Gastrocnemius medialis (tissue), 4 donors: Measurements from ENCODE around the gene MYCN. TPM values are rescaled to one million over a fixed set of nuclear protein-coding genes. Genes with fewer than 3 reads are reported as not detected.

Source experiments
- ATAC-seq, 2 donors: fragments of 150-250 bp; one replicate each; pipeline ENCODE4 v1.9.1; 2016
- DNase-seq, 2 donors: peaks; one replicate each; pipeline ENCODE4 v3.0.0-alpha.2; 2019
- H3K27ac ChIP-seq, 4 donors: fragments of 200-600 bp; sonication (generic); 1 replicate in 1 of 4; 2 replicates in 3 of 4; pipeline ENCODE4 v1.5.1; 2016 to 2018; ENCODE audit warnings: mild to moderate bottlenecking in 2 of 4, moderate library complexity in 1 of 4
- H3K27me3 ChIP-seq, 3 donors: fragments of 200-600 bp; sonication (generic) in 2 of 3; 1 replicate in 1 of 3; 2 replicates in 2 of 3; pipeline versions ENCODE4 v1.5.1 to v1.6.0; 2016 to 2019; ENCODE audit warnings: mild to moderate bottlenecking in 1 of 3, moderate library complexity in 1 of 3
- H3K36me3 ChIP-seq, 2 donors: fragments of 200-600 bp; sonication (generic) in 1 of 2; one replicate each; pipeline ENCODE4 v1.5.1; 2017 to 2018
- H3K4me1 ChIP-seq, 2 donors: fragments of 200-600 bp; sonication (generic) in 1 of 2; one replicate each; pipeline ENCODE4 v1.5.1; 2016 to 2017; ENCODE audit warnings: mild to moderate bottlenecking in 2 of 2
- H3K4me3 ChIP-seq, 4 donors: fragments of 200-600 bp; sonication (generic) in 3 of 4; 1 replicate in 1 of 4; 2 replicates in 3 of 4; pipeline ENCODE4 v1.5.1; 2016 to 2019; ENCODE audit warnings: mild to moderate bottlenecking in 2 of 4
- H3K9me3 ChIP-seq, 3 donors: fragments of 200-600 bp; sonication (generic) in 2 of 3; 1 replicate in 1 of 3; 2 replicates in 2 of 3; pipeline ENCODE4 v1.5.1; 2016 to 2019
- CTCF ChIP-seq, 5 experiments: fragments of 450-650 bp in 3 of 5; fragments of 200-600 bp in 2 of 5; sonication (generic) in 2 of 5; IDR thresholded peaks in 4 of 5; conservative IDR thresholded peaks in 1 of 5; 1 replicate in 4 of 5; 2 replicates in 1 of 5; pipeline ENCODE4 v1.5.1; 2016 to 2019; ENCODE audit warnings: antibody characterized with exemption in 5 of 5, mild to moderate bottlenecking in 3 of 5, moderate library complexity in 3 of 5
- POLR2A ChIP-seq, 2 donors: fragments of 450-650 bp; IDR thresholded peaks; one replicate each; pipeline ENCODE4 v1.6.1; 2017; ENCODE audit warnings: antibody characterized with exemption in 2 of 2, mild to moderate bottlenecking in 2 of 2, moderate library complexity in 2 of 2
- in situ Hi-C, 4 donors: fragments of 200-750 bp; cut with MboI; loops; one replicate each; pipeline versions ENCODE4 v1.15.0 to v1.8.0; 2017; ENCODE audit warnings: low sequenced_read_pairs in 4 of 4
- intact Hi-C: fragments of 100-400 bp; cut with DNase I; formaldehyde crosslinking; loops from one replicate; pipeline ENCODE4 v1.15.1; 2023; ENCODE audit warnings: low total_unique reads
- total RNA-seq, 4 donors: library from RNA; depleted of rRNA; stranded (reverse); fragments of >200 nt; gene quantifications; one replicate each; pipeline versions ENCODE4 v1.1.0 to v1.2.3, GENCODE V29; 2016

The MYCN gene
- total RNA-seq, 4 donors from 2014 or later, result 0.17 to 0.25 TPM; not detected in 2

DNA sequence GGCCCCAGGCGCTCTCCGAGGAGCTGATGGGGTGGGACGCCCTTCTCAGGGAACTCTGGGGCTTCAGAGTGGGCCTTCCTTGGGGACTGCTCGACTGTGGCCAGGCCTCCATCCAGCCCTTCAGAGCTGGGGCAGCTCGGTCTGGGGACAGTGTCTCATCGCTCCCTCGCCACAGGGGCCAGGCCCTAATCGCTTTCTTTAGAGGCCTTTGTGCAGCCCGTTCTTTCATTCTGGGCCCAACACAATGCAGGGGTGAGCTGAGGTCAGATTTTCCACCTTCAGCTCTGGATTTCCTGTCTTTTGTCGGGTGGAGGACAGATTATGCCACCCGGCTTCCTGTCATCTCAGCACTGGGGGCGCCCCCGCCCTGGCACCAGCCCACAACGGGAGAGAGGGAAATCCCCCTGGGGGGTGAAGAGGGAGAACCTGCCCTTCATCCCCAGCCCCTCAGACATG lies 25.2 kb downstream of the MYCN start:
- no peak overlapping the region for H3K4me3 ChIP-seq
- no peaks in the 10 kb centered on the region for H3K9me3 ChIP-seq
- no peak overlapping the region for H3K27ac ChIP-seq
- no peaks in the 10 kb centered on the region for H3K27me3 ChIP-seq
- H3K36me3 ChIP-seq, result no peaks in the 10 kb centered on the region
- intact Hi-C loops, result no loop called here
- H3K4me1 ChIP-seq, result no peaks in the 10 kb centered on the region
- ATAC-seq (no peak), DNase-seq (no peak)
- in situ Hi-C loops, result no loop called here
- no peak for TF ChIP-seq POLR2A (IDR thresholded peaks at IDR 0.05)
- no peak for TF ChIP-seq CTCF (IDR thresholded peaks at IDR 0.05 in 4 of 5, conservative IDR thresholded peaks at IDR 0.05 in 1 of 5)

DNA sequence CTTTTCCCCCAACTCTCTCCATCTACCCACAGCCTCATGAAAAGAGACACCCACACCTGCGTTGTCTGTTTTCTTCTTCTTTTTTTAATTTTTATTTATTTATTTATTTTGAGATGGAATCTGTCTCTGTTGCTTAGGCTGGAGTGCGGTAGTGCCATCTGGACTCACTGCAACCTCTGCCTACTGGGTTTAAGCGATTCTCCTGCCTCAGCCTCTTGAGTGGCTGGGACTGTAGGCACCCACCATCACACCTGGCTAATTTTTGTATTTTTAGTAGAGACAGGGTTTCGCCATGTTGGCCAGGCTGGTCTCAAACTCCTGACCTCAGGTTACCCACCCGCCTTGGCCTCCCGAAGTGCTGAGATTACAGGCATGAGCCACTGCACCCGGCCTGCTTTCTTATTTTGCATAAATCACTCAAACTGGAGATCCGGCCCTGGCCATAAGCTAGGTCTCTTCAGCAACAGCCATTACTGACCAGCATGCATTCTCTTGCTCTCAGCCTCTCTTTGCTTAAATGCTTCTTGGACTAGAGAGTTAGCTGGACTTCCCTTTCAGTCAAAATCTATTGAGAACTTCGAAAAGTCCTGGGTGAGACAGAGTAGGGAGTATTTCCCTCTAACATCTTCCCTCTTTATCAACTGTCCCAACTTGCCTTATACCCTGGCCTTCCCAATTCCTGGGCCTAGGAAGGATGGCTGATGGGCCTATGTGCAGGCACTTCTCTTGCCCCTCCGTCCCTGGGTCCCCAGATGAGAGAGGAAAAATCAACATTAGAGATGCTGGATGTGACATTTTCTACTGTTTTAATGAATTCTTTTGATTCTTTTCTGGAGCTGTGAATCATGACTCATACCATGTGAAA lies 27.3 kb downstream of the MYCN start:
- DNase-seq, result no peak
- no peak overlapping the region for H3K4me3 ChIP-seq
- no peaks in the 10 kb centered on the region for H3K9me3 ChIP-seq
- H3K27ac ChIP-seq, result no peak overlapping the region
- no peak for ATAC-seq
- in situ Hi-C loops, result no loop called here
- H3K4me1 ChIP-seq, result no peaks in the 10 kb centered on the region
- H3K27me3 ChIP-seq, result no peaks in the 10 kb centered on the region
- H3K36me3 ChIP-seq, result no peaks in the 10 kb centered on the region
- intact Hi-C loops, result no loop called here
- no peak for TF ChIP-seq CTCF (IDR thresholded peaks at IDR 0.05 in 4 of 5, conservative IDR thresholded peaks at IDR 0.05 in 1 of 5)
- no peak for TF ChIP-seq POLR2A (IDR thresholded peaks at IDR 0.05)

DNA sequence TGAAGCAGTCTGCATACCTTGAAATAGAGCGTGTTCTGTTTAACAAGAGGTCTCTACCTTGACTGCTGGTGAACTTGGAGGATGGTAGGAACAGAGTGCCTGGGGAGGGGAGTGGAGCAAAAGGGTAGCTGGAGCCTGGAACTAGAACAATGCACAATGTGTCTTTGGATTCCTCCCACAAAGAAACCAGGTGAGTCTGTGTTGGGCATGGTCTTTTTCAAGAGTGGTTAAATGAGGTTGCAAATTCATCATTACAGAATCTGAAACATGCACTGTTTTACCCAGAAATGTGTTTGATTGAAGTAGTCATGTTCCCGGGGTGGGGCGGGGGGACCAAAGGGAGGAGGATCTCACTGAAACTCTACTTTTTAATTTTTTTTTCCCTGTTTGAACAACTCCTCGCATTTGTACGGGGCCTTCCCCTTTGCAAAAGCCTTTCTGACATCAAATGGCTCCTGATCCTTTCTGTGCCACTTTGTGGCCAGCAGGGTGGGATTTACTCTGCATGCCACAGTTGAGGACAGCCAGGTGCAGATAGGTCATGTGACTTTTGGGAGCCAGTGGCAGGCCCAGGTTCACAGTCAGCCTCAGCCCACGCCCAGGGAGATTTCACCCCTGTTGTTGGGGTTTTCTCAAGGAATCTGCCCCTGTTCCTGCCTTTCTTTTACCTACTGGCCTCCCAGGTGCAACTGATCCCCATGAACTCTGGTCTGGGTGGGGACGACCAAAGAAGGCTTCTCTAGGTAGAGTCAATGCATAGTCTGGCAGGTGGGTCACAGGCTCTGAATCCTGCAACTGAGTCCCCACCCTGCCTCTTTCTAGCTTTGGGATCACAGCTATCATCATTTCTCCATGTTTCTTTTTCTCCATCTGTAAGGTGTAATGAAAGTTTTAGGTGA lies 28.2 kb downstream of the MYCN start:
- DNase-seq (no peak), ATAC-seq (no peak)
- intact Hi-C loops, result no loop called here
- no peak for TF ChIP-seq POLR2A (IDR thresholded peaks at IDR 0.05)
- TF ChIP-seq CTCF (IDR thresholded peaks at IDR 0.05 in 4 of 5, conservative IDR thresholded peaks at IDR 0.05 in 1 of 5), result no peak
- no peak overlapping the region for H3K4me3 ChIP-seq
- no peaks in the 10 kb centered on the region for H3K4me1 ChIP-seq
- in situ Hi-C loops, result no loop called here
- H3K27ac ChIP-seq, result no peak overlapping the region
- H3K36me3 ChIP-seq, result no peaks in the 10 kb centered on the region
- no peaks in the 10 kb centered on the region for H3K27me3 ChIP-seq
- H3K9me3 ChIP-seq, result no peaks in the 10 kb centered on the region

DNA sequence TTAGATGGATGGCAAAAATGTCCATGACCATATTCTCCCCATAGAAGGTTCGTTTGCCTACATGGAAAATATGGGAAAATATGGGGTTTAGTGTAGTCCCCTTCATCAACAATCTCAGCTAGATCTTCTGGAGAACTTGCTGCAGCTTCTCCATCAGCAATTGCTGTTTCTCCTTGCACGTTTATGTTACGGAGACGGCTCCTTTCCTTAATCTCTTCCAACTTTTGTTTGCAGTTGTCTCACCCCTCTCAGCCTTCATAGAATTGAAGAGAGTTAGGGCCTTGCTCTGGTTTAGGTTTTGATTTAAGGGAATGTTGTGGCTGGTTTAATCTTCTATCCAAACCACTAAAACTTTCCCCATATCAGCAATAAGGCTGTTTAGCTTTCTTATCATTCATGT lies 28.9 kb downstream of the MYCN start:
- no peaks in the 10 kb centered on the region for H3K4me1 ChIP-seq
- no peak overlapping the region for H3K4me3 ChIP-seq
- H3K9me3 ChIP-seq, result no peaks in the 10 kb centered on the region
- H3K27ac ChIP-seq, result no peak overlapping the region
- intact Hi-C loops, result no loop called here
- no peak for DNase-seq
- TF ChIP-seq POLR2A (IDR thresholded peaks at IDR 0.05) (no peak), CTCF (IDR thresholded peaks at IDR 0.05 in 4 of 5, conservative IDR thresholded peaks at IDR 0.05 in 1 of 5) (no peak)
- ATAC-seq, result no peak
- no peaks in the 10 kb centered on the region for H3K36me3 ChIP-seq
- H3K27me3 ChIP-seq, result no peaks in the 10 kb centered on the region
- in situ Hi-C loops, result no loop called here
